ENCODE measurements around the gene TMEM131.

- TF ChIP-seq CTCF (IDR thresholded peaks at IDR 0.05) (no peak), EP300 (IDR thresholded peaks at IDR 0.05) (no peak), POLR2AphosphoS5 (IDR thresholded peaks at IDR 0.05) (no peak)
These were observed 260.6 kb downstream of the TMEM131 start for GRCh38 chr2:97735161-97735561.

All from upper lobe of left lung (tissue), 4 donors.